ENCODE results near the gene PGF. TPM values are rescaled to one million over a fixed set of nuclear protein-coding genes. Genes with fewer than 3 reads are reported as not detected.

PGF gene
- total and polyA plus RNA-seq, 2 of the 13 experiments (the other 11 are each of a cell fraction or from before 2014, with no cell fraction given), result 10.7 to 27.5 TPM

DNA sequence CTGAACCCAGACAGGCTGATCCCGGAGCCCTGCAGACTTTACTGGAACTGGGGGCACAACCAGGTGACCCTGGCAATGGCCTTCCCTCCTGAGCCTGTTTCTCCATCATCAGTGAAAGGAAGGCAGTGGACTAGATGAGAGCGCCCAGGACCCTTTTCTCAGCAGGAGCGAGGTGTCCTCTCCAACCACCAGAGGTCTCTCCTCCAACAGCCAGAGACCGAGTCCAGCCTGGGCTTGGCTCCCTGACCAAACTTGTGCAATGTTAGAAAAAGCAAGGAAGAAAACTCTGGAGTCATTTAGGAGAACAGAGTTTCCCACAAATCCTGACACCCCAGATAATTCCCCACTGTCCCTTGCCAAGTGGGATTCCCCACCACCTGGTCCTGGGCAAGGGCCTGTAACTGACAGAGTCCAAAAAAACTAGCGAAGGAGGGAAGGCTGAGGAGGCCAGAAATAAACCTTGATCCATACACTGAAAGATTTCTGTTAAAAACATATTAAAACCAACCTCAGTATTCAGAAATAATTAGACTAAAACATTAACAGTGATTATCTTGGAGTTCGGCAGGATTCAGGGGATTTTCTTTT is 41.3 kb downstream of the PGF start (continued):
- TF ChIP-seq SOX13 (IDR thresholded peaks at IDR 0.05) (no peak), SOX13 (CRISPR knock-in tag; conservative IDR thresholded peaks at IDR 0.05 in 1 of 2, IDR thresholded peaks at IDR 0.05 in 1 of 2) (no peak), PCBP1 (IDR thresholded peaks at IDR 0.05; ENCODE audit: borderline replicate concordance, low read depth, low read length) (no peak), ZNF670 (CRISPR knock-in tag; IDR thresholded peaks at IDR 0.05; ENCODE audit: borderline replicate concordance) (no peak), MTF1 (CRISPR knock-in tag; IDR thresholded peaks at IDR 0.05) (no peak), TBX3 (IDR thresholded peaks at IDR 0.05; ENCODE audit: borderline replicate concordance) (no peak), CEBPB (IDR thresholded peaks at IDR 0.05; ENCODE audit: borderline replicate concordance, low read depth, low read length) (peak; percentile 78; the same call in 1 of the 2 replicates), PITX1 (CRISPR knock-in tag; IDR thresholded peaks at IDR 0.05) (no peak), ESRRA (CRISPR knock-in tag; IDR thresholded peaks at IDR 0.05; ENCODE audit: low read depth) (no peak), SNRNP70 (IDR thresholded peaks at IDR 0.05; ENCODE audit: low read depth, low read length) (no peak), ELF3 (CRISPR knock-in tag; IDR thresholded peaks at IDR 0.05) (0 out of 2 replicates have a peak, but pooled peaks have one; percentile 33), HOXA5 (CRISPR knock-in tag; IDR thresholded peaks at IDR 0.05) (no peak), KMT2B (CRISPR knock-in tag; IDR thresholded peaks at IDR 0.05) (no peak), ZNF672 (CRISPR knock-in tag; IDR thresholded peaks at IDR 0.05) (no peak), MED1 (CRISPR knock-in tag; IDR thresholded peaks at IDR 0.05) (no peak), HIVEP1 (CRISPR knock-in tag; IDR thresholded peaks at IDR 0.05) (no peak), ZBTB21 (CRISPR knock-in tag; IDR thresholded peaks at IDR 0.05) (no peak), NONO (IDR thresholded peaks at IDR 0.05) (no peak), NONO (CRISPR knock-in tag; conservative IDR thresholded peaks at IDR 0.05) (no peak), ETV6 (CRISPR knock-in tag; conservative IDR thresholded peaks at IDR 0.05) (no peak), RAD51 (IDR thresholded peaks at IDR 0.05; ENCODE audit: borderline replicate concordance) (no peak)
- TF ChIP-seq, protein P1, sequence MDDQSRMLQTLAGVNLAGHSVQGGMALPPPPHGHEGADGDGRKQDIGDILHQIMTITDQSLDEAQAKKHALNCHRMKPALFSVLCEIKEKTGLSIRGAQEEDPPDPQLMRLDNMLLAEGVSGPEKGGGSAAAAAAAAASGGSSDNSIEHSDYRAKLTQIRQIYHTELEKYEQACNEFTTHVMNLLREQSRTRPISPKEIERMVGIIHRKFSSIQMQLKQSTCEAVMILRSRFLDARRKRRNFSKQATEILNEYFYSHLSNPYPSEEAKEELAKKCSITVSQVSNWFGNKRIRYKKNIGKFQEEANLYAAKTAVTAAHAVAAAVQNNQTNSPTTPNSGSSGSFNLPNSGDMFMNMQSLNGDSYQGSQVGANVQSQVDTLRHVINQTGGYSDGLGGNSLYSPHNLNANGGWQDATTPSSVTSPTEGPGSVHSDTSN (CRISPR knock-in tag; IDR thresholded peaks at IDR 0.05; ENCODE audit: borderline replicate concordance), result no peak
- TF ChIP-seq, protein P2, sequence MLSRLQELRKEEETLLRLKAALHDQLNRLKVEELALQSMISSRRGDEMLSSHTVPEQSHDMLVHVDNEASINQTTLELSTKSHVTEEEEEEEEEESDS (CRISPR knock-in tag; IDR thresholded peaks at IDR 0.05; ENCODE audit: borderline replicate concordance), result no peak
- TF ChIP-seq, protein P3, sequence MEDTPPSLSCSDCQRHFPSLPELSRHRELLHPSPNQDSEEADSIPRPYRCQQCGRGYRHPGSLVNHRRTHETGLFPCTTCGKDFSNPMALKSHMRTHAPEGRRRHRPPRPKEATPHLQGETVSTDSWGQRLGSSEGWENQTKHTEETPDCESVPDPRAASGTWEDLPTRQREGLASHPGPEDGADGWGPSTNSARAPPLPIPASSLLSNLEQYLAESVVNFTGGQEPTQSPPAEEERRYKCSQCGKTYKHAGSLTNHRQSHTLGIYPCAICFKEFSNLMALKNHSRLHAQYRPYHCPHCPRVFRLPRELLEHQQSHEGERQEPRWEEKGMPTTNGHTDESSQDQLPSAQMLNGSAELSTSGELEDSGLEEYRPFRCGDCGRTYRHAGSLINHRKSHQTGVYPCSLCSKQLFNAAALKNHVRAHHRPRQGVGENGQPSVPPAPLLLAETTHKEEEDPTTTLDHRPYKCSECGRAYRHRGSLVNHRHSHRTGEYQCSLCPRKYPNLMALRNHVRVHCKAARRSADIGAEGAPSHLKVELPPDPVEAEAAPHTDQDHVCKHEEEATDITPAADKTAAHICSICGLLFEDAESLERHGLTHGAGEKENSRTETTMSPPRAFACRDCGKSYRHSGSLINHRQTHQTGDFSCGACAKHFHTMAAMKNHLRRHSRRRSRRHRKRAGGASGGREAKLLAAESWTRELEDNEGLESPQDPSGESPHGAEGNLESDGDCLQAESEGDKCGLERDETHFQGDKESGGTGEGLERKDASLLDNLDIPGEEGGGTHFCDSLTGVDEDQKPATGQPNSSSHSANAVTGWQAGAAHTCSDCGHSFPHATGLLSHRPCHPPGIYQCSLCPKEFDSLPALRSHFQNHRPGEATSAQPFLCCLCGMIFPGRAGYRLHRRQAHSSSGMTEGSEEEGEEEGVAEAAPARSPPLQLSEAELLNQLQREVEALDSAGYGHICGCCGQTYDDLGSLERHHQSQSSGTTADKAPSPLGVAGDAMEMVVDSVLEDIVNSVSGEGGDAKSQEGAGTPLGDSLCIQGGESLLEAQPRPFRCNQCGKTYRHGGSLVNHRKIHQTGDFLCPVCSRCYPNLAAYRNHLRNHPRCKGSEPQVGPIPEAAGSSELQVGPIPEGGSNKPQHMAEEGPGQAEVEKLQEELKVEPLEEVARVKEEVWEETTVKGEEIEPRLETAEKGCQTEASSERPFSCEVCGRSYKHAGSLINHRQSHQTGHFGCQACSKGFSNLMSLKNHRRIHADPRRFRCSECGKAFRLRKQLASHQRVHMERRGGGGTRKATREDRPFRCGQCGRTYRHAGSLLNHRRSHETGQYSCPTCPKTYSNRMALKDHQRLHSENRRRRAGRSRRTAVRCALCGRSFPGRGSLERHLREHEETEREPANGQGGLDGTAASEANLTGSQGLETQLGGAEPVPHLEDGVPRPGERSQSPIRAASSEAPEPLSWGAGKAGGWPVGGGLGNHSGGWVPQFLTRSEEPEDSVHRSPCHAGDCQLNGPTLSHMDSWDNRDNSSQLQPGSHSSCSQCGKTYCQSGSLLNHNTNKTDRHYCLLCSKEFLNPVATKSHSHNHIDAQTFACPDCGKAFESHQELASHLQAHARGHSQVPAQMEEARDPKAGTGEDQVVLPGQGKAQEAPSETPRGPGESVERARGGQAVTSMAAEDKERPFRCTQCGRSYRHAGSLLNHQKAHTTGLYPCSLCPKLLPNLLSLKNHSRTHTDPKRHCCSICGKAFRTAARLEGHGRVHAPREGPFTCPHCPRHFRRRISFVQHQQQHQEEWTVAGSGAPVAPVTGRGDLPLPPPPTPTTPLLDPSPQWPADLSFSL (CRISPR knock-in tag; IDR thresholded peaks at IDR 0.05), result no peak
- TF ChIP-seq, protein P4, sequence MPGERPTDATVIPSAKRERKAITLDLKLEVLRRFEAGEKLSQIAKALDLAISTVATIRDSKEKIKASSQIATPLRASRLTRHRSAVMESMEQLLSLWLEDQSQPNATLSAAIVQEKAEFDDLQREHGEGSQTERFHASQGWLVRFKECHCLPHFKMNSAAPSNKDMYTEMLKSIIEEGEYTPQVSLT (CRISPR knock-in tag; IDR thresholded peaks at IDR 0.05; ENCODE audit: borderline replicate concordance, low read depth), result no peak
